ENCODE data around the gene USP12. TPM values are rescaled to one million over a fixed set of nuclear protein-coding genes. Genes with fewer than 3 reads are reported as not detected.

USP12 gene
- total RNA-seq, 1 donor from 2014 or later = 19.1 TPM

GRCh38 chr13:27088619-27089018 is 83.0 kb downstream of the USP12 start:
- no peak for TF ChIP-seq CTCF (conservative IDR thresholded peaks at IDR 0.05)
- no peak overlapping the region for H3K4me3 Mint-ChIP-seq
- no peaks in the 10 kb centered on the region for H3K27me3 Mint-ChIP-seq
- H3K9me3 Mint-ChIP-seq = no peaks in the 10 kb centered on the region
- no peak overlapping the region for H3K27ac Mint-ChIP-seq
- peaks cover 39% of the 10 kb centered on the region for H3K36me3 Mint-ChIP-seq
- DNase-seq (ENCODE audit: extremely low spot score, unreplicated experiment) = no peak
- H3K4me1 Mint-ChIP-seq (ENCODE audit: unreplicated experiment) = no peaks in the 10 kb centered on the region

- no peak for DNase-seq (ENCODE audit: extremely low spot score, unreplicated experiment)
- Mint-ChIP-seq H3K27me3 (no peaks in the 10 kb centered on the region), H3K27ac (no peak overlapping the region), H3K36me3 (peaks cover 38% of the 10 kb centered on the region), H3K4me1 (ENCODE audit: unreplicated experiment) (no peaks in the 10 kb centered on the region), H3K9me3 (no peaks in the 10 kb centered on the region), H3K4me3 (no peak overlapping the region)
- TF ChIP-seq CTCF (conservative IDR thresholded peaks at IDR 0.05) = no peak
These were observed 84.9 kb downstream of the USP12 start for GRCh38 chr13:27086599-27087265.

DNA sequence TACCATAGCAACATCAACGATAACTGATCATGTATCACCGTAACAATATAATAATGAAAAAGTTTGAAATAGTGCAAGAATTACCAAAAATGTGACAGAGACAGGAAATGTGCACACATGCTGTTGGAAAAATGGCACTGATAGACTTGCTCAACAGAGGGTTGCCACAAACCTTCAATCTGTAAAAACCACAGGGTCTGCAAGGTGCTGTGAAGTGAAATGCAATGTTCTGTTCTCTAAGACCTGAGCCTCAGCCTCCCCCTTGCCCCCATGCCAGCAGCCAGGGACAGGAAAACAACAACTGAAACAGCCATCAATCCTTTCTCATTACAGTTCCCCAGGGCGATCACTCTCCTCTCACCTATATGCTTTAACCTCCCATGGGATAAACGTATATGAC is 88.4 kb downstream of the USP12 start:
- Mint-ChIP-seq H3K9me3 (no peaks in the 10 kb centered on the region), H3K27ac (no peak overlapping the region), H3K4me1 (ENCODE audit: unreplicated experiment) (no peaks in the 10 kb centered on the region), H3K27me3 (no peaks in the 10 kb centered on the region), H3K36me3 (peaks cover 49% of the 10 kb centered on the region), H3K4me3 (no peak overlapping the region)
- no peak for DNase-seq (ENCODE audit: extremely low spot score, unreplicated experiment)
- no peak for TF ChIP-seq CTCF (conservative IDR thresholded peaks at IDR 0.05)

- H3K4me1 Mint-ChIP-seq (ENCODE audit: unreplicated experiment) = no peaks in the 10 kb centered on the region
- no peak overlapping the region for H3K4me3 Mint-ChIP-seq
- H3K27ac Mint-ChIP-seq = no peak overlapping the region
- TF ChIP-seq CTCF (conservative IDR thresholded peaks at IDR 0.05) = no peak
- no peaks in the 10 kb centered on the region for H3K9me3 Mint-ChIP-seq
- no peaks in the 10 kb centered on the region for H3K27me3 Mint-ChIP-seq
- peaks cover 43% of the 10 kb centered on the region for H3K36me3 Mint-ChIP-seq
- DNase-seq (ENCODE audit: extremely low spot score, unreplicated experiment) = no peak
These were observed 89.5 kb downstream of the USP12 start for GRCh38 chr13:27081893-27082679.

DNA sequence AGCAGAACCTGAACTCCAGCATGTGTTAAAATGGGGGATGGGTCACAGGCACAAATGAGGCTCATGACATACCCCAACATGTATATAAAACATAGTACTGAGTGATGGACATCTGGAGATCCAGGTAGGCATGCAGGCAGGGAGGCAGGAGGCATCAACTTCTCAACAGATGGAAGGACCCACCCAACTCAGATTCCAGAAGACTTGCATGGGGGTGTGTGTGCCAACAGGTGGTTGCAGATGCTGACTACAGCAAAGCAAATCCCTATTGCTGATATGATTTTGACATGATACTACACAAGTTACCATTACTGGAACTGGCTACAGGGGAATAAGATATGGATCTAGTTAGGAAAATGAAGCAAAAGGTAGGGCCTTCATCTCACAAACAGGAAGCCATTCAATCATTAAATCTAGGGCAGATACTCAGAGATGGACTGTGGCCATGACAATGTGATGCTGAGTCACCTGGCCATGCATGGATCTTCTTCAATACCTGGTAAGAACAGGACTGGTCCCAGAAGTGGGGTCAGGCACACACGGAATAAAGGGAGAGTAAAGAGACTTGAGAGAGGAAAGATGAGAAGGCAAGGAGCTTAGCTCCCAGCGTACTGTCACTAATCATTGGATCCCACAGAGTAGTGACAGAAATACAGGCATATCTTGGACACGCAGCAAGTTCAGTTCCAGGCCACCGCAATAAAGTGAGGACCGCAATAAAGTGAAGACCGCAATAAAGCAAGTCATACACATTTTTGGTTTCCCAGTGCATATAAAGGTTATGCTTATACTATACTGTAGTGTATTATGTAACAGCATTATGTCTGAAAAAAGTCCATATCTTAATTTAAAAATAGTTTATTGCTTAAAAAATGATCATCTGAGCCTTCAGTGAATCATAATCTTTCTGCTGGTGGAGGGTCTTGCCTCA is 91.3 kb downstream of the USP12 start:
- Mint-ChIP-seq H3K36me3 (peaks cover 34% of the 10 kb centered on the region), H3K4me3 (no peak overlapping the region), H3K27me3 (no peaks in the 10 kb centered on the region), H3K4me1 (ENCODE audit: unreplicated experiment) (no peaks in the 10 kb centered on the region), H3K27ac (no peak overlapping the region), H3K9me3 (no peaks in the 10 kb centered on the region)
- TF ChIP-seq CTCF (conservative IDR thresholded peaks at IDR 0.05) = no peak
- no peak for DNase-seq (ENCODE audit: extremely low spot score, unreplicated experiment)
